ENCODE results near the gene CHTF8.

Gene CHTF8

GRCh38 chr16:69088684-69089083 lies 43.7 kb downstream of the CHTF8 start:
- DNase-seq (ENCODE audit: low read depth in 4 of 4, low spot score in 1 of 4) = no peak

- DNase-seq (ENCODE audit: low read depth in 4 of 4, low spot score in 1 of 4) = no peak
These were observed 45.2 kb downstream of the CHTF8 start for GRCh38 chr16:69087161-69087581.

GRCh38 chr16:69085032-69085695 lies 47.2 kb downstream of the CHTF8 start:
- DNase-seq (ENCODE audit: low read depth in 4 of 4, low spot score in 1 of 4) = no peak

DNA sequence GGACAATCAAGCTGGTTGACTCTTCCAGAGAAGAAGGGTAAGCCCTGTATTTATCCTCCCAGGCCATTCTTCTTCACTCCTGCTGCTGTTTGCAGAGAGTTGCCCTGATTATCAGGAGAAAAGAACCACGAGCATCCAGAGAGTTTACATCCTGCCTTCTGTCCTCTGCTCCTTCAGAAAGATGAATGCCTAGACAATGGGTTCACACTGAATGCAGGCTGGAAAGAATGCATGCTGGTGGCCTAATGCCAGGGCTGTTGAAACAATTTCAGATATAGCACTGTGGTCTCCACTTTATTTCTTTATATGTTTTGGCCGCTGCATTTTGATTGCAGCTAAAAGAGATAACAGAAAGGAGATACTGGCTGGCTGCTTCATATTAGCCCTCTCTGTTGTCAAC lies 48.1 kb downstream of the CHTF8 start:
- no peak for DNase-seq (ENCODE audit: low read depth in 4 of 4, low spot score in 1 of 4)

DNA sequence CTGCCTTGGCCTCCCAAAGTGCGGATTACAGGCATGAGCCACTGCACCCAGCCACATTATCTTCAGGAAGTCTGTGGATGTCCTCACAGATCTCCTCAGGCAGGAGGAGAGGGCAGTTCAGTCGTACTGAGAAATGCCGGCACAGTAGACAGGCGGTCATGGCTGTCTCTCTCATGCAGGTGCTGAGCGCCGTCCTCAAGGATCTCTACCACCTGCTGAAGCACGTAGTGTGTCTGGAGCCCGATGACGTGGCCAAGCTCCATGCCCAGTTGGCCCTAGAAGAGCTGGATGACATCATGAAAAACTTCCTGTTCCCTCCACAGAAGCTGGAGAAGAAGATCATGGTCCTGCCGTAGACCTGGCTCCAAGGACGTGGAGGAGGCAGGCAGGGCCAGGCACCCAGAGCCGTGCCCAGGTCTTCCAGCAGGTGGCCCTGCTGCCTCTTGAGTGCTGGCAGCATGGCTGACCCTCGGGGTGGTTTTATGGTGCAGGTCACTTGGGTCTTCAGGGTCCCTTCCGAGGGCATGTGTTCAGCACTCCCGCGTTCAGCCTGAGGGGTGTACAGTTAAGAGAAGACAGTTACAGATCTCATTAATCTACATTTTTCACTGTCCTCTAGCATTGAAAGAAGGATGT lies 49.0 kb downstream of the CHTF8 start:
- DNase-seq (ENCODE audit: low read depth in 4 of 4, low spot score in 1 of 4) = no peak

DNA sequence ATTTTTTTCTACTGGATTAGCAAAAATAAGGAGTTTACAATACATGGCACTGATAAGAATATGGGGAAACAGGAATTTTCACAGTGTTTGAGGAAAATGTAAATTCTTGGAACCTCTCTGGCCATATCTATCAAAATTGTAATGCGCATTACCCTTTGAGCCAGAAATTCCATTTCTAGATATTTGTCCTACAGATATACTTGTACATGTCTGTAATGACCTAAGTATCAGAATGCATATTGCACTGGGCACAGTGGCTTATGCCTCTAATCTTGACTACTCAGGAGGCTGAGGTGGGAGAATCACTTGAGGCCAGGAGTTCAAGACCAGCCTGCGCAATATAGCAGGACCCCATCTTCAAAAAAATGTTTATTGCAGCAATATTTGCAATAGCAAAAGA lies 52.7 kb downstream of the CHTF8 start:
- DNase-seq (ENCODE audit: low read depth in 4 of 4, low spot score in 1 of 4) = no peak

DNA sequence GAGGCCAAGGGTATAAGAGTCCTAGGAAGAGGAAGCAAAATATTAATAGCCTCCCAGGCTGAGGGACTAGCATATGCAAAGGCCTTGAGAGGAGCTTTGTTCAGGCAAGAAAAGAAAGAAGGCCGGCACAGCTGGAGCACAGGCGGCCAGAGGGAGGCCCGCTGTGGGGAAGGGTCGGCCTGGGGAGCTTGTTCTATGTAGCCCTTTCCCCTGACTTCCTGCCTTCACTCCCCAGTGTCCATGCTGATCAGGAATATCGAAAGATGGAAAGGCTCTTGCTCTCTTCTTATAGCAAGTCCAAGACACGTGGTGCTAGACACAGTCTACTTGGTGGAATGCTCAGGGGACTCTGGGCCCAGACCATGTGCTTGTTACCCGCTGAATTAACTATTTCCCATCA lies 54.3 kb downstream of the CHTF8 start:
- DNase-seq (ENCODE audit: low read depth in 4 of 4, low spot score in 1 of 4) = no peak

DNA sequence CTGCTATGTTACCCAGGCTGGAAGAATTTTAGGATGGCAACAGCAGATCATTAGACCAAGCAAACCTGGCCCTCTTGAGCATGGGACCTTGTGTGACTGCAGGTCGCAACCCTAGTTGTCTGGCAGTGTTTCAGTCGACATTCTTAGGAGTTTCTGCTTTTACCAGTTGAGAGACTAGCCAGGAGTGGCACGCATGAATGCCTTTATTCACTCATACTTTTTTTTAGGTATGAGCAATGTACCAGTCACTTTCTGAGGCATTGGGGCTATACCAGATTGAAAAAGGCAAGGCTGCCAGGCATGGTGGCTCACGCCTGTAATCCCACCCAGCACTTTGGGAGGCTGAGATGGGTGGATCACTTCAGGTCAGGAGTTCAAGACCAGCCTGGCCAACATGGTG lies 55.1 kb downstream of the CHTF8 start:
- DNase-seq (ENCODE audit: low read depth in 4 of 4, low spot score in 1 of 4) = no peak

DNA sequence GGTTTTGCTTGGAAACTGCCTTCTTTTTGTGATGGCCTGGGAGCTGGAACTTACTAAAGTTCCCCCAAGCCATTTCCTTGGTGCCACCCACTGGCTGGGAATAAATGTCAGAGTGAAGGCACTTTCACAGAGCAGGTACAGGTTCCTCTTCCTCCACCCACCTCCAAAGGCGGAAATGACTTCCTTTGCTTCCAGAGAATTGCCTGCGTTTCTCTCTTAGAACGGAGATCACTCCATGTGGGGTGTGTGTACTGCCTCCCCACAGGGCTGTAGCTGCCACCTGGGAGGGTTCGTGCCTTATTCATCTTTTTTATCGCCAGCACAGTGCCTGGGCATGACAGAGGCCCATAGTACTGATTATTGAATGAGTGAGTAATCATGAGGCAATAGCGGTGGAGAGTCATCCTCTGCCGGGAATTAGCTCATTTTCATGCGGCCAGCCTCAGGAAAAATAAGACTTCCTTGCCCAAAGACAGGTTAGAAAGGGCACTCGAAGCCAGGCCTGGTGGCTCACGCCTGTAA lies 59.1 kb downstream of the CHTF8 start:
- no peak for DNase-seq (ENCODE audit: low read depth in 4 of 4, low spot score in 1 of 4)

DNA sequence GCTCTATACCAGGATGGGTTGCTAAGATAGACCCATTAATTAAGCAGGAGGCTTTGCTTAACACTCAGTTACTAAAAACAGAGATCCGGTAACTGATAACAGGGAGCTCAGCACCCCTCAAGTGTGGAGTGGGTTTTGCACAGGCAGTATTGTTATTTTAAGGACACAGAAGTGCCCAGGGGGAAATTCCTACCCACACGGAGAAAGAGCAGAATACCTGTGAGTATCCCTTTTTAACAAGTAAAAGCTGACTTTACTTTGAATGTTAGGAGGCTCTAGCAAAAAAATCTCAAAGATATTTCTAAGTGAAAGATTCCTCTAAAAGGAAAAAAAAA lies 59.8 kb downstream of the CHTF8 start:
- no peak for DNase-seq (ENCODE audit: low read depth in 4 of 4, low spot score in 1 of 4)

- DNase-seq (ENCODE audit: low read depth in 4 of 4, low spot score in 1 of 4) = no peak
These were observed 61.4 kb downstream of the CHTF8 start for GRCh38 chr16:69071036-69071435.

DNA sequence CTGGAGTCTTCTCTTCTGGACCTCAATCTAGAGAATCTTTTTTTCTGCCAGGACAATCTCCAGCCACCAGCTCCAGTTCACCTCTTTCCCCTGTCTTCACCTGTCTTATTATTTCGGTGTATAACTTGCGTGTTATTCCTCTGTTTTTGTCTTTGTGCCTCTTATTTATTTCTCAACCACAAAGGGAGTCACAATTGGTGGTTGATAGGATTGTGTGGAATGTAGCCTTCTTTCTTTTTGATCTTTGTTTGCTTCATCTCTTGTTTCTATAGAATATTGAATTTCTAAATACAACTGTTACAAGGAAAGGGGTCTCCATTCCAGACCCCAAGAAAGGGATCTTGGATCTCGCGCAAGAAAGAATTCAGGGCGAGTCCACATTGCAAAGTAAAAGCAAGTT lies 62.9 kb downstream of the CHTF8 start:
- no peak for DNase-seq (ENCODE audit: low read depth in 4 of 4, low spot score in 1 of 4)

Data from stimulated activated CD4-positive, alpha-beta T cell treated with anti-CD3 and anti-CD28 coated beads, Interleukin-1b, Interleukin-23, amount 100 ng/mL, for 24 hours (primary cell).